Hepatocyte (in vitro differentiated cells): Measurements from ENCODE around the gene C1orf122. TPM values are rescaled to one million over a fixed set of nuclear protein-coding genes. Genes with fewer than 3 reads are reported as not detected.

Source experiments
- DNase-seq: peaks from one replicate; pipeline ENCODE4 v3.0.0-alpha.2; 2016; ENCODE audit warnings: low spot score
- H2AFZ ChIP-seq: fragments of 200-600 bp; sonication (generic); 2 replicates; pipeline ENCODE4 v1.6.0; 2016; ENCODE audit warnings: antibody characterized with exemption, mild to moderate bottlenecking
- H3K27ac ChIP-seq: fragments of 200-600 bp; sonication (generic); 2 replicates; pipeline ENCODE4 v1.5.1; 2016; ENCODE audit warnings: mild to moderate bottlenecking
- H3K27me3 ChIP-seq: fragments of 200-600 bp; sonication (generic); 2 replicates; pipeline ENCODE4 v1.6.1; 2016
- H3K36me3 ChIP-seq: fragments of 200-600 bp; sonication (generic); replicated peaks from 2 replicates; pipeline ENCODE4 v1.5.1; 2016; ENCODE audit warnings: low read depth; ENCODE audit not compliant: insufficient read depth
- H3K4me1 ChIP-seq: fragments of 200-600 bp; sonication (generic); 2 replicates; pipeline ENCODE4 v1.5.1; 2016; ENCODE audit warnings: mild to moderate bottlenecking, moderate library complexity; ENCODE audit not compliant: insufficient read depth
- H3K4me2 ChIP-seq: fragments of 200-600 bp; sonication (generic); 2 replicates; pipeline ENCODE4 v1.6.0; 2016
- H3K4me3 ChIP-seq: fragments of 200-600 bp; sonication (generic); 2 replicates; pipeline ENCODE4 v1.5.1; 2016; ENCODE audit warnings: mild to moderate bottlenecking
- H3K79me2 ChIP-seq: fragments of 200-600 bp; sonication (generic); 2 replicates; pipeline ENCODE4 v1.6.0; 2017; ENCODE audit warnings: mild to moderate bottlenecking
- H3K9me2 ChIP-seq: fragments of 200-600 bp; sonication (generic); replicated peaks from 2 replicates; pipeline ENCODE4 v1.6.0; 2017; ENCODE audit warnings: mild to moderate bottlenecking; ENCODE audit not compliant: insufficient read depth
- H3K9me3 ChIP-seq: fragments of 200-600 bp; sonication (generic); 2 replicates; pipeline ENCODE4 v1.5.1; 2016; ENCODE audit warnings: low read depth, mild to moderate bottlenecking
- H4K20me1 ChIP-seq: fragments of 200-600 bp; sonication (generic); 2 replicates; pipeline ENCODE4 v1.6.0; 2016; ENCODE audit warnings: mild to moderate bottlenecking; ENCODE audit not compliant: insufficient read depth, poor library complexity, severe bottlenecking
- EZH2 ChIP-seq: fragments of 200-600 bp; sonication (generic); IDR thresholded peaks from 2 replicates; pipeline ENCODE4 v1.6.1; 2016; ENCODE audit warnings: antibody characterized with exemption, mild to moderate bottlenecking, borderline replicate concordance
- EZH2phosphoT487 ChIP-seq: fragments of 200-600 bp; sonication (generic); IDR thresholded peaks from one replicate; pipeline ENCODE4 v1.6.1; 2018; ENCODE audit warnings: antibody characterized with exemption, mild to moderate bottlenecking, low read depth, moderate library complexity; ENCODE audit not compliant: unreplicated experiment, severe bottlenecking
- WGBS: methylation state at CpG from one replicate; pipeline ENCODE4 v1.1.6; 2016; ENCODE audit warnings: low lambda C conversion rate; ENCODE audit errors: missing lambda C conversion rate; 5-methylcytosine and 5-hydroxymethylcytosine counted together
- polyA plus RNA-seq: library from polyadenylated mRNA; unstranded; fragments of >200 nt; fragmentation: Nextera tagmentation; extraction: Ambion mirVana; gene quantifications from 2 replicates; pipeline ENCODE4 v1.2.1, GENCODE V29; 2016
- total RNA-seq: library from RNA; depleted of rRNA; stranded (reverse); fragments of >200 nt; gene quantifications from 2 replicates; pipeline ENCODE4 v1.2.3, GENCODE V29; 2014
- TF ChIP-seq, protein P1 (sequence below): fragments of 200-600 bp; sonication (generic); IDR thresholded peaks from 2 replicates; pipeline ENCODE4 v1.5.1; 2016; ENCODE audit warnings: antibody characterized with exemption, mild to moderate bottlenecking; ENCODE audit not compliant: poor library complexity

Gene C1orf122
- total and polyA plus RNA-seq, 2 experiments from 2014 or later, result 63.8 to 166 TPM

DNA sequence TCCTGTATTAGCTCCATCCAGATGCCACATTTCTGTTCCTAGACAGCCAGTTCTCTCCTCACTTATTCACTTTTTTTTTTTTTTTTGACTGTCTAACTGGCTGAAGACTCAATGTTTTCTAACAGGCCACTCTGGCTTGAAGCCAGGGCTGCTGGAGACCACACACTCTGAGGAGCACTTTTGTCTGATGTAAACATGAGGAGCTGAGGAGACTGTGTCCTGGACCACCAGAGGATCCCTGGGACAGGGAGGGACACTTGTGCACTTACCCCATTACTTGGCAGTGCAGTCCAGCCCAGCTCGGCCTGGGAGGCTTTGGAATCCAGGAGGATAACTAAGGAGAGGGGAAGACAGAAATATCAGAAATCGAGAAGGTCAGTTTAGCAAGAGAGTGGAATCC, 45.1 kb upstream of the C1orf122 start:
- H3K4me3 ChIP-seq, result no peak overlapping the region
- H2AFZ ChIP-seq, result no peak overlapping the region
- no peaks in the 10 kb centered on the region for H4K20me1 ChIP-seq
- WGBS, result 68% methylated on average over 2 of the region's 2 CpGs
- no peak for DNase-seq
- TF ChIP-seq EZH2phosphoT487 (no peak), EZH2 (no peak)
- TF ChIP-seq, protein P1, sequence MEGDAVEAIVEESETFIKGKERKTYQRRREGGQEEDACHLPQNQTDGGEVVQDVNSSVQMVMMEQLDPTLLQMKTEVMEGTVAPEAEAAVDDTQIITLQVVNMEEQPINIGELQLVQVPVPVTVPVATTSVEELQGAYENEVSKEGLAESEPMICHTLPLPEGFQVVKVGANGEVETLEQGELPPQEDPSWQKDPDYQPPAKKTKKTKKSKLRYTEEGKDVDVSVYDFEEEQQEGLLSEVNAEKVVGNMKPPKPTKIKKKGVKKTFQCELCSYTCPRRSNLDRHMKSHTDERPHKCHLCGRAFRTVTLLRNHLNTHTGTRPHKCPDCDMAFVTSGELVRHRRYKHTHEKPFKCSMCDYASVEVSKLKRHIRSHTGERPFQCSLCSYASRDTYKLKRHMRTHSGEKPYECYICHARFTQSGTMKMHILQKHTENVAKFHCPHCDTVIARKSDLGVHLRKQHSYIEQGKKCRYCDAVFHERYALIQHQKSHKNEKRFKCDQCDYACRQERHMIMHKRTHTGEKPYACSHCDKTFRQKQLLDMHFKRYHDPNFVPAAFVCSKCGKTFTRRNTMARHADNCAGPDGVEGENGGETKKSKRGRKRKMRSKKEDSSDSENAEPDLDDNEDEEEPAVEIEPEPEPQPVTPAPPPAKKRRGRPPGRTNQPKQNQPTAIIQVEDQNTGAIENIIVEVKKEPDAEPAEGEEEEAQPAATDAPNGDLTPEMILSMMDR, result no peak
- H3K4me1 ChIP-seq, result no peaks in the 10 kb centered on the region
- no peaks in the 10 kb centered on the region for H3K36me3 ChIP-seq
- no peak overlapping the region for H3K27ac ChIP-seq
- H3K4me2 ChIP-seq, result no peak overlapping the region
- H3K79me2 ChIP-seq, result no peaks in the 10 kb centered on the region
- H3K9me3 ChIP-seq, result no peaks in the 10 kb centered on the region
- H3K9me2 ChIP-seq, result no peaks in the 10 kb centered on the region
- H3K27me3 ChIP-seq, result peaks cover 80% of the 10 kb centered on the region

DNA sequence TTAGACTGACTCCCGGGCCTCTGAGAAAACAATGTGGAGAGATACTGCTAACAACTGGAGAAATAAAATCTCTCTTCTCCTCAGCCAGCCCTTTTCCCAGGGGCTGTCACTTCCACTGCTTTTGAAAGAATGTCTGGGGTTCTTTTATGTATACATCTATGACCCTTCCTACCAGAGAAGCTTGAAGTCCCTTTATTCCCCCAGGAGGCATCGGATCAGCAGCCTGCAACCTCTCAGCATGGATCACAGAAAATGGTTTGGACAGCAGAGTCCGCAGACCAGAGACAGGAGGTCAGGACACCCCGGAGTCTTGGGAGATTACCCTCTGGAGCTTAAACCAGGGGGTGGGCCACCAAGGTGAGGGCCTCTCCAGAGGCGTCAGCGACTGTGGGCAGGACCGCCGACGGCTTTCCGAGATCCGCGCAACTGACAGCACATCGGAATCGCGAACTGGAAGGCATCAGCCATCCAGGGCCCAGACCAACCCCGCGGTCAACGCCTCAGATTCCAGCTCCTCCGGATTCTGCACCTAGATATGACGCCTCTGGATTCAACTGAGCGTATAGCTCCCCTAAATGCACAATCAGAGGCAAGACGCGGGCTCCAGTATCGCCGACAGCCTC, 43.7 kb upstream of the C1orf122 start:
- Histone ChIP-seq H3K4me3 (no peak overlapping the region), H3K36me3 (no peaks in the 10 kb centered on the region), H3K27ac (no peak overlapping the region), H2AFZ (no peak overlapping the region), H3K9me2 (no peaks in the 10 kb centered on the region), H4K20me1 (no peaks in the 10 kb centered on the region), H3K79me2 (no peaks in the 10 kb centered on the region), H3K9me3 (no peaks in the 10 kb centered on the region), H3K4me2 (no peak overlapping the region), H3K27me3 (peaks cover 82% of the 10 kb centered on the region), H3K4me1 (no peaks in the 10 kb centered on the region)
- WGBS, result 34% methylated on average over 25 of the region's 25 CpGs
- TF ChIP-seq EZH2phosphoT487, result no peak
- DNase-seq, result no peak

DNA sequence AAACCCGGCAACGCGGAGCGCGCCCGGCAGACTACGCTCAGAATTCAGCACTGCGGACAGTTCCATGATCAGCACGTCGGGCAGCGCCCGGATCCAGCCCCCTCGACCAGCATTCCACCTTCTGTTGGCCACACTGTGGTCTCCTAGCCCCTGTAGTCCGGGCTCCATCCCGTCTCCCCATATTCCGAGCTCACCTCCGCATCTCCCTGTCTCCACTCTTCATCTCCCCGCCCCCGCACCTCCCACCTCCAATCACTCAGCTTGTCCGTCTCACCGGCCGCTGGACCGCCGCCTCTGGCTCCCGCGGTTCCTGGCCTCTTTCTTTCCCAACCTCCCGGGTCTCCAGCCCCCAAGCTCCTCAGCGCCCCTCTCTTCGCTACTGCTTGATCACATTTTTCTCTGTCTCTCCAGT, 43.2 kb upstream of the C1orf122 start:
- H3K79me2 ChIP-seq, result no peaks in the 10 kb centered on the region
- peaks cover 82% of the 10 kb centered on the region for H3K27me3 ChIP-seq
- no peaks in the 10 kb centered on the region for H3K4me1 ChIP-seq
- WGBS, result 16% methylated on average over 24 of the region's 29 CpGs
- no peak overlapping the region for H2AFZ ChIP-seq
- peak; percentile 78 for DNase-seq
- no peaks in the 10 kb centered on the region for H4K20me1 ChIP-seq
- no peak overlapping the region for H3K4me3 ChIP-seq
- no peaks in the 10 kb centered on the region for H3K9me2 ChIP-seq
- no peaks in the 10 kb centered on the region for H3K9me3 ChIP-seq
- H3K27ac ChIP-seq, result no peak overlapping the region
- no peaks in the 10 kb centered on the region for H3K36me3 ChIP-seq
- H3K4me2 ChIP-seq, result no peak overlapping the region
- TF ChIP-seq EZH2, result peak; percentile 24
- TF ChIP-seq EZH2phosphoT487, result no peak
- TF ChIP-seq, protein P1, result no peak

DNA sequence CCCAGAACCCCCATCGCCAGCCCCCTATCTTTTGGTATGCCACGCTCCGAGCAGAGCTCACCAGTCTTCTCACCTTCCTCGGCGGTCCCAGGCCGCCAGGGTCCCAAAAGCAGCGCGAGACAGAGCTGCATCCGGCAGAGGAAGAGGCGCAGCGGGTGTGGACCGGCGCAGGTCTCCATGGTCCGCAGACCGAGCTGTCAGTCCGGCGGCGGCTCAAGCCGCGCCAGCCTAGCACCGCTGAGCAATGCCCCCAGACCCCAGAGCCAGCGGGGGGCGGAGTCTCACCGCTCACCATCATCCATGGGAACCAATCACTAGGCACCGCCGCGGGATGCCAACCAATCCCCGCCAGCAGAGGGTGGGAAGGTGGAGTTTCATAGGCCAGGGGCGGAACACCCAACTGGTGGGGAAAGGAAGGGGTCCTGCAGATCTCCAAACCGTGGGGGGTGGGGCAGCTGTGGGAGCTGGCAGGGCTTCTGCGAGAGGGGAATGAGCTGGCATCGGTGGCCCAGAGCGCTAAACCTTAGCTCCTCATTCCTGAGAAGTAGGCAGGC, 42.6 kb upstream of the C1orf122 start, which contains the start of gene EPHA10:
Gene EPHA10, minus strand, starts transcription at position 233 of the 554 bp plus-strand sequence. Its CDS starts 54 bp downstream, at position 179.
- no peaks in the 10 kb centered on the region for H3K4me1 ChIP-seq
- H3K36me3 ChIP-seq, result no peaks in the 10 kb centered on the region
- 18% methylated on average over 32 of the region's 33 CpGs for WGBS
- H3K27ac ChIP-seq, result no peak within 1 kb of the TSS
- TF ChIP-seq EZH2 (no peak), EZH2phosphoT487 (no peak)
- TF ChIP-seq, protein P1, result no peak
- no peaks in the 10 kb centered on the region for H3K79me2 ChIP-seq
- peaks cover 81% of the 10 kb centered on the region for H3K27me3 ChIP-seq
- DNase-seq, result no peak
- no peaks in the 10 kb centered on the region for H3K9me3 ChIP-seq
- no peaks in the 10 kb centered on the region for H4K20me1 ChIP-seq
- H3K4me2 ChIP-seq, result no peak within 1 kb of the TSS
- H3K9me2 ChIP-seq, result no peaks in the 10 kb centered on the region
- no peak within 1 kb of the TSS for H3K4me3 ChIP-seq
- H2AFZ ChIP-seq, result no peak within 1 kb of the TSS
